Lower leg skin (tissue), 3 donors: Measurements from ENCODE around the gene ABCA13.

Experiments
- POLR2A ChIP-seq, 2 donors: fragments of 450-650 bp; IDR thresholded peaks; one replicate each; pipeline ENCODE4 v1.6.1; 2016 to 2017; ENCODE audit warnings: antibody characterized with exemption in 2 of 2, mild to moderate bottlenecking in 1 of 2, moderate library complexity in 1 of 2
- TF ChIP-seq, protein P1 (sequence below), 3 donors: fragments of 450-650 bp; IDR thresholded peaks; one replicate each; pipeline ENCODE4 v1.5.1; 2016; ENCODE audit warnings: antibody characterized with exemption in 3 of 3, mild to moderate bottlenecking in 3 of 3, moderate library complexity in 2 of 3

DNA sequence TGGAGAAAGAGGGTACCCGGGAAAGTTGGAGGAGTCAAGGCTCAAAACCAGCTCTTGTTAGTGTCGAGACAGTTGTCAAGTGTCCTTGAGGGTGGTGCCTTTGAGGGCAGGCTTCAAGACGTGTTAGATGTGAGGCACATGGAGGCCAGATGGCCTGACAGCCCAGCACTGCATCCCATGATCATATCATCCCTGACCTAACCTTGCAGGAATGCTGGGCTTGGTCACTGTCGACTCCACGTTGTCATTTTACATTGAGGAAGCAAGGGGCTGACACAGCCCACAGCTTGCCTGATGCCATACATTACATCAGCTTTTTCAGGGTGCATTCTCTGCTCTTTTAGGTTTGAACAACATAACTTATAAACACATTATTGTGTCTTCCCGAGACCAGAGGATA, 114.1 kb downstream of the ABCA13 start:
- no peak for TF ChIP-seq POLR2A (IDR thresholded peaks at IDR 0.05)
- TF ChIP-seq, protein P1, sequence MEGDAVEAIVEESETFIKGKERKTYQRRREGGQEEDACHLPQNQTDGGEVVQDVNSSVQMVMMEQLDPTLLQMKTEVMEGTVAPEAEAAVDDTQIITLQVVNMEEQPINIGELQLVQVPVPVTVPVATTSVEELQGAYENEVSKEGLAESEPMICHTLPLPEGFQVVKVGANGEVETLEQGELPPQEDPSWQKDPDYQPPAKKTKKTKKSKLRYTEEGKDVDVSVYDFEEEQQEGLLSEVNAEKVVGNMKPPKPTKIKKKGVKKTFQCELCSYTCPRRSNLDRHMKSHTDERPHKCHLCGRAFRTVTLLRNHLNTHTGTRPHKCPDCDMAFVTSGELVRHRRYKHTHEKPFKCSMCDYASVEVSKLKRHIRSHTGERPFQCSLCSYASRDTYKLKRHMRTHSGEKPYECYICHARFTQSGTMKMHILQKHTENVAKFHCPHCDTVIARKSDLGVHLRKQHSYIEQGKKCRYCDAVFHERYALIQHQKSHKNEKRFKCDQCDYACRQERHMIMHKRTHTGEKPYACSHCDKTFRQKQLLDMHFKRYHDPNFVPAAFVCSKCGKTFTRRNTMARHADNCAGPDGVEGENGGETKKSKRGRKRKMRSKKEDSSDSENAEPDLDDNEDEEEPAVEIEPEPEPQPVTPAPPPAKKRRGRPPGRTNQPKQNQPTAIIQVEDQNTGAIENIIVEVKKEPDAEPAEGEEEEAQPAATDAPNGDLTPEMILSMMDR (IDR thresholded peaks at IDR 0.05): no peak
